GM18507 (cell line): ENCODE results near the gene CAPN1.
"Not testable (repeated sequence)": the region's sequence is repeated elsewhere in the genome, so short reads cannot be mapped to it uniquely, and the experiment has no call there.

Source experiments
- DNase-seq: peaks from one replicate; pipeline ENCODE4 v3.0.0; 2011; ENCODE audit warnings: low read depth; ENCODE audit not compliant: insufficient read length; ENCODE audit errors: extremely low spot score
- FAIRE-seq: peaks from 2 replicates; lab custom pipeline; 2011; peaks lifted over from hg19 to GRCh38; lab: Jason Lieb, UNC

Gene CAPN1

GRCh38 chr11:65213322-65214211 is 31.8 kb downstream of the CAPN1 start:
- DNase-seq, result no peak
- no peak for FAIRE-seq

DNA sequence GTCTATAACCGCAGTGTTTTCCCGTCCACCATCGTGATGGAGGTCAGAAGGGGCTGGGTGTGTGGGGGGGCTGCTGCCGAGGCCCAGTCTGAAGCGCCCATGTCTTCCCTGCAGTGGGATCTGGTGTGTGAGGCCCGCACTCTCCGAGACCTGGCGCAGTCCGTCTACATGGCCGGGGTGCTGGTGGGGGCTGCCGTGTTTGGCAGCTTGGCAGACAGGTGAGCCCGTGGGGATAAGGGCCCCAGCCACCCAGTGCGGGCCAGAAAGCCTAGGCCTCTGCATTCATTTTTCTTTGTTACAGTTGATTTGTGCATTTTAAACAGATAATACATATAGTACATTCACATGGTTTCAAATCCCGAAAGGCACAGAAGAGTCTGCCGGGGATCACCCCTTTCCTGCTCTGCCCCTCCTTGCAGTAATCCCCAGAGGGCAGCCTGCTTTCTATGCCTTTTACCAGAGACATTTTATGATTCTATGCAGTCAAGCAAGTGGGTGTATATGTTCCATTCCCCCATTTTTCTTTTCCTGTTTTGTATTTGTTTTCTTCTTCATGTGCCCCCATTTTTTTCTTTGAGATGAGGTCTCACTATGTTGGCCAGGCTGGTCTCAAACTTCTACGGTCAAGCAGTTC is 32.6 kb downstream of the CAPN1 start:
- DNase-seq, result no peak
- no peak for FAIRE-seq

DNA sequence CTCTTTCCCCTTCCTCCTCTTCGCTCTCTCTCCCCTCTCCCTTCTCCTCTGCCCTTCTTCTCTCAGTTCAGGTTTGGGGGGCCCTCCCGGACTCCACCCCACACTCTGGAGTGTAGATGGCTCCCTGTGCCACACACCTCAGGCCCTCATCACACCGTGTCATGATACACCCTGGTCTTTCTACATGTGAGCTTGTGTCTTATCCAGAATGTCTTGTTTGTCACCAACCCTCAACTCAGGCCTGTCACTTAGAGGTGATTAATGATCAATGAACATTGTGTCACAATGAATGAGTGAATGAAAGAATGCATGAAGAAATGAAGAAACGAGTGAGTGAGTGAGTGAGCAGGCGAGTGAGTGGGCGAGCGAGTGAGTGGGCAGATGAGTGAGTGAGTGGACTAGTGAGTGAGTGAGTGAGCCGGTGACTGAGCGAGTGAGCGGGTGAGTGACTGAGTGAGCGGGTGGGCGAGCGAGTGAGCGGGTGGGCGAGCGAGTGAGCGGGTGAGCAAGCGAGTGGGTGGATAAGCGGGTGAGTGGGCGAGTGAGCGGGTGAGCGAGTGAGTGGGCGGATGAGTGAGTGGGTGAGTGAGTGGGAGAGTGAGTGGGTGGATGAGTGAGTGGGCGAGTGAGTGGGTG is 33.8 kb downstream of the CAPN1 start:
- no peak for DNase-seq
- FAIRE-seq, result no peak

DNA sequence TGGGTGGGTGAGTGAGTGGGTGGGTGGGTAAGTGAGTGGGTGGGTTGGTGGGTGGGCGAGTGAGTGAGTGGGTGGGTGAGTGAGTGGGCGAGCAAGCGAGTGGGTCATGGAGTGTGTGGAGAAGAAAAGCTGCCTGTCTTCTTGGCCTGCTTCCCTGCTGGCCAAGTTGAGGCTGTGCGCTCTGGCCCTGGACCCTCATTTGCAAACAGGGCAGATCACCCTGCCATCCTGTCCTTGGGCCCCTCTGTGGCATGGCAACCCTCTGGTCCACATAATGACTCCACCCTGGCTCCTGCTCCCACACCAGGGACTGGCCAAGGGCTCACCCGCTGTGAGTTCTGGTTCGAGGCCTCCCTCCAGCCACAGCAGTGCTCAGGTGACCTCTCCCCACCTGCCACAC is 35.1 kb downstream of the CAPN1 start:
- no peak for DNase-seq
- no peak for FAIRE-seq

DNA sequence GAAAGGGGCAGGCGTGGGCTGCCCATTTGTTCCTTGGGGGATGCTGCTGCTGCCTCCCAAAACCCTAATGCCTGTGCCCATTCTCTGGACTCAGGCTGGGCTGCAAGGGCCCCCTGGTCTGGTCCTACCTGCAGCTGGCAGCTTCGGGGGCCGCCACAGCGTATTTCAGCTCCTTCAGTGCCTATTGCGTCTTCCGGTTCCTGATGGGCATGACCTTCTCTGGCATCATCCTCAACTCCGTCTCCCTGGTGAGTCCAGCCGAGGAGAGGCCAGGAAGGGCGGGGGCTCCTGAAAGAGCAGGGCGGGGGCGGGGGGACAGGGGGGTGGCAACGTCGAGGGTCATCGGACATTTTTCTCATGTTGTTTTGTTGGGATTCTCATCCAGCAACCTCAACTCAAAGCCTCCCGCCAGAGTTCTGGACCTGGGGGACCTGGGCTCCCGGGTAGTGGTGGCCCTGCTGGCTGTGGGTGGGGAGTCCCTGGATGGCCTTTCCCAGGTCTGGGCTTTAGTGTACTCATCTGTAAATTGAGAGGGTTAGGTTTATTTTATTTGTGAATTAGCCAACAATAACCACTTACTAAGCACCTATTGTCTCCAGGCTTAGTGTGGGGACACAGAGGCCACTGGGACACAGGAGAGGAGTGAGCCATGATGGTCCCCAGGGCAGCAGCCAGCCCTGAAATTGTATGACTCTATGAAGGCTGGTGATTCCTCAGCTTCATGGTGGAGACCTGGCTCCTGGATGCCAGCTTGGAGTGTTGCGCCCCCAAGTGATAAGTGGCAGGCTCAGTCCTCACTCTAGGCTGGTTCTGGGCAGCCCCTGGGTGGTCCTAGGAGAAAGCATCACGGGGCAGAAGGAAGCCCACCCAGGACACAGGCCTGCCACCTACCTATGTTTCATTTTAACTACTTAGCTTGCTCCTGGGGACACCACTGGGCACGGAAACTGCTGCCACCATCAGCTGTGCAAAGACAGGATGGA is 36.0 kb downstream of the CAPN1 start:
- FAIRE-seq (no peak), DNase-seq (no peak)

DNA sequence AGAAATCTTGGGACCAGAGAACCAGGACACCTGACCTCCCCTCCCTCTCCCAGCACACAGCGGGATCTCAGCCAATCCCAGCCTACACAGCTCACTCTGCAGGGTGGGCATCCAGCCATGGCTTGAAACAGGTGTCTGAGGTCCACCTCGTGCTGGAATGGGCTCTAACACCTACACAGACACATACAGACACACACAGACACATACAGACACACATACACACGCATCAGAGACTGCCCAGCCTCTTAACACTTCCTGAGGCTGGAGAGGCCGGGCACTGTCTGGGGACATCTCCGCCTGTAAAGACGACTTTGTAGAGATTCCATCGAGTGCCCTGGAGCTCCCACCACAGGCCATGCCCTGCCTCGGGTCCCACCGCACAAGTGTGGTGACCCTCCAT is 36.7 kb downstream of the CAPN1 start:
- no peak for DNase-seq
- FAIRE-seq, result no peak

DNA sequence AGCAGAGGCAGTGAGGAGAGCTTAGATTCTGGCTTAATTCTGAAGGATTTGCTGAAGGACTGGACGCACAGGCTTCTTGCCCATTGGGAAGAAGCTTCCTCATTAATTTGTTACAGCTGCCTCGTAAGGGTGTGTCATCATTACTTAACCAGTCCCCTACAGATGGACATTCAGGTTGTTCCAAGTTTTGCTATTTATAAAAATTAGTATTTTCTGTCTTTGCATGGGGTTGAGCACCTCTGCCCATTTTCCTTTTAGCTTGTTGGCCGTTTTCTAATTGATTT is 38.1 kb downstream of the CAPN1 start:
- FAIRE-seq, result no peak
- DNase-seq, result no peak

DNA sequence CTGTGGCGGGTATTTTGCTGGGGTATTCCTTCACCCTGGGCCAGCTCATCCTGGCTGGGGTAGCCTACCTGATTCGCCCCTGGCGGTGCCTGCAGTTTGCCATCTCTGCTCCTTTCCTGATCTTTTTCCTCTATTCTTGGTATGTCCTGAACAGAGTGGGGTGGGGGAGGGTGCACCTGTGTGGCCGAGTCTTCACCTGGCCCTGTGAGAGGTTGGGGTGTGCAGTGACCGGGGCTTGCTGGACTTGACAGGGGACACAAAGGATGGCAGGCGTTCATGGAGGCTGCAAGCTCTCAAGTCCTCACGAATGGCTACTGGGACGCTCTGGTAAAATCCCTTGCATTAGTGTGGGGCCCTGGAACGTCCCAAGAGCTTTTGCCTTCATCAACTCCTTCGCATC is 39.3 kb downstream of the CAPN1 start:
- FAIRE-seq (no peak), DNase-seq (no peak)

- DNase-seq (no peak), FAIRE-seq (no peak)
Measured at GRCh38 chr11:65223011-65223410, 41.3 kb downstream of the CAPN1 start.

- FAIRE-seq (no peak), DNase-seq (no peak)
Measured at GRCh38 chr11:65224930-65225278, 43.2 kb downstream of the CAPN1 start.

DNA sequence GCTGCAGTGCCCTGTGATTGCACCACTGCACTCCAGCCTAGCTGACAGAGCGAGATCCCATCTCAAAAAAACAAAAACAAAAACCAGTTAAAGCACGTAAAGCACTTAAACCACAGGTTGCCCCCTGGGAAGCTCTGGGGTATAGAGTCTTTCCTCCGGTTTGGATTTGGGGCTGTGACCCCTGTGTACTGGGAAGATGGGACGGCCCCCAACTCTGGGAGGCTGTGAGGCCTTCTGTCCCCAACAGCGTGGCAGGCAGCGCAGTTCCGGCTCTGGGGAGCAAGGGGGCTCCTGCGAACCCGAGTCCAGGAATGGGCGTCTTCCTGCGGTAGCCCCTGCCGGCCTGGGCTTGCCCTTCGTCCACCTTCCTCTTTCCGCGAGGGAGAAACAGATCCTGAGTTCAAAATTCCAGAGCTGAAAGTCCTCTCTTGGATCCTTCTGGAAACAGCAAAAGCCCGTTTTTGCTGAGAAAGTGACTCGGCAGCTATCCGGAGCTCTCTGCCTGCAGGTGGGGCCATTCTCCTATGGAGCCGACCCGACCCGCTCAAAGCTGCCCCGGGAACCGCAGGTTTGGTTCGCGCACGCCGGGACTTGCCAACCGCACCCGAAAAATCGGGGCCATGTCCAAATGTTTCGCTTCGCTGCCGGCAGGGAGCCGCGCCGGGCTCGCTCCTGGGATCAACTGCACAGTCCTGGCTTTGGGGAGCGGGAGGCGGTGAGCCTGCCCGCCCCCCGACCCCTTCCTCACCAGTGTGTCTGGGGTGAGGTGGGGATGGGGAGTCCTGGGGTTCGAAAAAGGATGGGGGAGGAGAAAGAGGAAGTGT is 43.8 kb downstream of the CAPN1 start:
- peak; percentile 63 for DNase-seq

DNA sequence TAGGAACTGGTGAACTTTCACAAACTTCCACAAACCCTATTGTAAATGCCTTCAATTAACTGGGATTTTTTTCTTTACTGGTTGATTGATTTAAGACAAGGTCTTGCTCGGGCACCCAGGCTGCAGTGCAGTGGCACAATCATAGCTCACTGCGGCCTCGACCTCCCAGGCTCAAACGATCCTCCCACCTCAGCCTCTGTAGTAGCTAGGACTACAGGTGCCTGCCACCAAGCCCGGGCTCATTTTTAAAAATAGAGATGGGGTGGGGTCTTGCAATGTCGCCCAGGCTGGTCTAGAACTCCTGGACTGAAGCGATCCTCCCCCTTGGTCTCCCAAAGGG is 44.3 kb downstream of the CAPN1 start:
- DNase-seq, result no peak
- FAIRE-seq, result no peak

More for the DNA sequence above, 43.8 kb downstream of the CAPN1 start:
- peak; percentile 33 for FAIRE-seq

- DNase-seq, result no peak
- no peak for FAIRE-seq
Measured at GRCh38 chr11:65227879-65228278, 46.2 kb downstream of the CAPN1 start.

- DNase-seq (no peak), FAIRE-seq (no peak)
Measured at GRCh38 chr11:65236194-65237059, 54.7 kb downstream of the CAPN1 start.

DNA sequence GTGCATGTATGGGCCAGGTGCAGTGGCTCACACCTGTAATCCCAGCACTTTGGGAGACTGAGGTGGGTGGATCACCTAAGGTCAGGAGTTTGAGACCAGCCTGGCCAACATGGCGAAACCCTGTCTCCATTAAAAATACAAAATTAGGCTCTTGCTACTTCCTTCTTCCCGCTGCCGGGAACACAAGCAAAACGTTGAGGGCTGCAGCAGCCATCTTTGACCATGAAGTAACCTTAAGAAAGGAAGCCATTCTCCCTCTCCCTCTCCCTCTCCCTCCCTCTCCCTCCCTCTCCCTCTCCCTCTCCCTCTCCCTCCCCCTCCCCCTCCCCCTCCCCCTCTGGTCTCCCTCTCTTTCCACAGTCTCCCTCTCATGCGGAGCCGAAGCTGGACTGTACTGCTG is 56.6 kb downstream of the CAPN1 start:
- DNase-seq, FAIRE-seq: not testable (repeated sequence)

- no peak for FAIRE-seq
- DNase-seq, result no peak
Measured at GRCh38 chr11:65241134-65241533, 59.4 kb downstream of the CAPN1 start.

GRCh38 chr11:65241692-65242091 is 60.0 kb downstream of the CAPN1 start:
- DNase-seq (no peak), FAIRE-seq (no peak)

DNA sequence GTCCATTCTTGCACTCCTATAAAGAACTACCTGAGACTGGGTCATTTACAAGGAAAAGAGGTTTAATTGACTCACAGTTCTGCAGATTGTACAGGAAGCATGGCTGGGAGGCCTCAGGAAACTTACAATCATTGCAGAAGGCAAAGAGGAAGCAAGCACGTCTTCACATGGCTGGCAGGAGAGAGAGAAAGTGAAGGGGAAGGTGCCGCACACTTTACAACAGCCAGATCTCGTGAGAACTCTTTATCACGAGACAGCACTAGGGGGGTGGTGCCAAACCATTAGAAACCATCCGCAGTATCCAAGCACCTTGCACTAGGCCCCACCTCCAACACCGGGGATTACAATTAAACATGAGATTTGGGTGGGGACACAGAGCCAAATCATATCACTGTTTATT is 60.7 kb downstream of the CAPN1 start:
- no peak for FAIRE-seq
- no peak for DNase-seq
